GM12878 (cell line): ENCODE data around the gene GNAL. TPM values are rescaled to one million over a fixed set of nuclear protein-coding genes. Genes with fewer than 3 reads are reported as not detected.

ENCODE experiments used
- ATAC-seq: fragments of 200-7000 bp; cut with Tn5 transposase; 3 replicates; pipeline ENCODE4 v1.9.1; 2020; ENCODE audit warnings: mild to moderate bottlenecking, moderate library complexity
- BruUV-seq: library from RNA; stranded (reverse); fragments of 400-500 nt; replicated peaks from 2 replicates; lab custom pipeline; 2021; lab: Mats Ljungman, UMichigan
- CTCF ChIA-PET: fragments of 300-600 bp; sonication (Branson Sonifier 250); formaldehyde crosslinking; extraction: SDS; loops from one replicate; lab custom pipeline; 2021; ENCODE audit warnings: inconsistent platforms; lab: Yijun Ruan, JAX
- POLR2A ChIA-PET: fragments of 350-600 bp; formaldehyde crosslinking; extraction: SDS; loops from one replicate; lab custom pipeline; 2021; ENCODE audit warnings: inconsistent platforms; lab: Charles Lee
- RAD21 ChIA-PET: fragments of 300-600 bp; sonication (Branson Sonifier 250); formaldehyde crosslinking; loops from one replicate; lab custom pipeline; 2023; ENCODE audit warnings: antibody characterized with exemption; ENCODE audit not compliant: unreplicated experiment; lab: Charles Lee
- SMC1A ChIA-PET: fragments of 300-600 bp; sonication (Branson Sonifier 250); formaldehyde crosslinking; loops from one replicate; lab custom pipeline; 2023; ENCODE audit not compliant: unreplicated experiment, uncharacterized antibody; lab: Charles Lee
- DNase-seq: peaks from one replicate; pipeline ENCODE4 v3.0.0-alpha.2; 2011; ENCODE audit warnings: low read depth, low spot score
- FAIRE-seq: peaks from 3 replicates; lab custom pipeline; 2011; peaks lifted over from hg19 to GRCh38; lab: Jason Lieb, UNC
- H2AFZ ChIP-seq: 2 replicates; pipeline ENCODE4 v1.6.0; 2011; ENCODE audit warnings: low read depth, low read length, control low read depth; ENCODE audit not compliant: control insufficient read depth
- H3K27ac ChIP-seq: 2 replicates; pipeline ENCODE4 v1.5.1; 2011; ENCODE audit warnings: control low read depth; ENCODE audit not compliant: control insufficient read depth, insufficient read depth
- H3K27me3 ChIP-seq, 2 experiments: replicated peaks in 1 of 2; 2 replicates each; pipeline versions ENCODE4 v1.6.0 to v1.6.1; 2011; ENCODE audit warnings: low read length in 1 of 2; ENCODE audit not compliant: control insufficient read depth in 2 of 2, insufficient read depth in 2 of 2
- H3K36me3 ChIP-seq, 2 experiments: 2 replicates each; pipeline ENCODE4 v1.5.1; 2011; ENCODE audit warnings: low read length in 1 of 2; ENCODE audit not compliant: control insufficient read depth in 2 of 2, insufficient read depth in 2 of 2
- H3K4me1 ChIP-seq: 2 replicates; pipeline ENCODE4 v1.6.1; 2011; ENCODE audit warnings: mild to moderate bottlenecking, low read length, moderate library complexity, mixed read lengths; ENCODE audit not compliant: control insufficient read depth, insufficient read depth
- H3K4me2 ChIP-seq: 2 replicates; pipeline ENCODE4 v1.6.0; 2011; ENCODE audit warnings: control low read depth; ENCODE audit not compliant: control insufficient read depth, insufficient read depth
- H3K4me3 ChIP-seq: fragments of 200-600 bp; sonication (generic); 2 replicates; pipeline ENCODE4 v1.5.1; 2016
- H3K79me2 ChIP-seq: 2 replicates; pipeline ENCODE4 v1.6.0; 2011; ENCODE audit warnings: low read length; ENCODE audit not compliant: control insufficient read depth, insufficient read depth
- H3K9ac ChIP-seq: 2 replicates; pipeline ENCODE4 v1.8.0; 2011; ENCODE audit warnings: low read length, control low read depth, mixed read lengths; ENCODE audit not compliant: control insufficient read depth, insufficient read depth
- H3K9me3 ChIP-seq: replicated peaks from 3 replicates; pipeline ENCODE4 v1.5.1; 2011; ENCODE audit warnings: mild to moderate bottlenecking, low read length; ENCODE audit not compliant: control insufficient read depth, insufficient read depth
- H4K20me1 ChIP-seq: 2 replicates; pipeline ENCODE4 v1.6.0; 2011; ENCODE audit not compliant: control insufficient read depth, insufficient read depth
- BHLHE40 ChIP-seq, 2 experiments: fragments of 450-650 bp in 1 of 2; IDR thresholded peaks; 2 replicates each; pipeline ENCODE4 v1.6.1; 2011 to 2017; ENCODE audit warnings: low read depth in 2 of 2, borderline replicate concordance in 1 of 2, improper control_type of control experiment in 1 of 2, low read length in 1 of 2, mild to moderate bottlenecking in 1 of 2
- CBFB ChIP-seq: IDR thresholded peaks from 2 replicates; pipeline ENCODE4 v1.6.1; 2016; ENCODE audit warnings: antibody characterized with exemption, low read depth
- JUND ChIP-seq: IDR thresholded peaks from 2 replicates; pipeline ENCODE4 v1.6.1; 2012; ENCODE audit warnings: low read depth, mild to moderate bottlenecking, low read length, improper control_type of control experiment, moderate library complexity
- RELA ChIP-seq: fragments of 450-650 bp; IDR thresholded peaks from 2 replicates; pipeline ENCODE4 v1.8.0; 2014; ENCODE audit warnings: borderline replicate concordance; ENCODE audit not compliant: partially characterized antibody
- STAT3 ChIP-seq: IDR thresholded peaks from 2 replicates; pipeline ENCODE4 v1.6.1; 2011; ENCODE audit warnings: low read depth, low read length, improper control_type of control experiment
- WGBS: methylation state at CpG from one replicate; pipeline ENCODE4 v1.1.6; 2016; ENCODE audit warnings: low lambda C conversion rate; ENCODE audit not compliant: insufficient replicate concordance, insufficient coverage; ENCODE audit errors: missing lambda C conversion rate; 5-methylcytosine and 5-hydroxymethylcytosine counted together
- in situ Hi-C: fragments of 300-500 bp; cut with MboI; formaldehyde crosslinking; loops from 9 replicates; pipeline ENCODE4 v1.14.3; 2018; ENCODE audit warnings: mixed read lengths
- intact Hi-C: fragments of 100-400 bp; cut with micrococcal nuclease; formaldehyde crosslinking; loops from one replicate; pipeline ENCODE4 v1.14.2; 2022; ENCODE audit not compliant: unreplicated experiment
- polyA plus RNA-seq, 11 experiments: library from polyadenylated mRNA; depleted of rRNA in 4 of 11; unstranded in 6 of 11; stranded (reverse) in 5 of 11; fragments of >200 nt; fragmentation: Nextera tagmentation in 4 of 11; fragmentation: Illumina TruSeq in 1 of 11; extraction: Ambion mirVana in 4 of 11; extraction: Trizol in 1 of 11; gene quantifications; 1 replicate in 1 of 11; 2 replicates in 10 of 11; pipeline versions ENCODE4 v1.2.1 to v1.2.3, GENCODE V29; 2011 to 2016; ENCODE audit warnings: inconsistent platforms in 2 of 11, missing spikeins in 2 of 11, low read depth in 1 of 11
- total RNA-seq, 4 experiments: library from RNA; depleted of rRNA in 3 of 4; stranded (reverse); fragments of >200 nt in 3 of 4; fragmentation: Illumina TruSeq in 1 of 4; extraction: Trizol in 1 of 4; gene quantifications; 2 replicates each; pipeline versions ENCODE4 v1.2.1 to v1.2.3, GENCODE V29; 2013 to 2021
- TF ChIP-seq, protein P1 (sequence below): fragments of 450-650 bp; formaldehyde crosslinking; IDR thresholded peaks from 2 replicates; pipeline ENCODE4 v1.4.0; 2022; ENCODE audit warnings: mild to moderate bottlenecking, moderate library complexity
- TF ChIP-seq, protein P2 (sequence below): fragments of 450-650 bp; IDR thresholded peaks from 2 replicates; pipeline ENCODE4 v1.6.1; 2017; ENCODE audit warnings: mild to moderate bottlenecking, moderate library complexity
- TF ChIP-seq, protein P3 (sequence below): IDR thresholded peaks from 2 replicates; pipeline ENCODE4 v1.6.1; 2012; ENCODE audit warnings: mild to moderate bottlenecking, low read depth, low read length
- TF ChIP-seq, protein P4 (sequence below): IDR thresholded peaks from 2 replicates; pipeline ENCODE4 v1.6.1; 2011; ENCODE audit warnings: borderline replicate concordance, low read depth, mild to moderate bottlenecking, moderate library complexity, mixed read lengths, low read length; ENCODE audit not compliant: insufficient read depth; ENCODE audit errors: extremely low read length
- TF ChIP-seq, protein P5 (sequence below): fragments of 450-650 bp; IDR thresholded peaks from 2 replicates; pipeline ENCODE4 v1.6.1; 2014; ENCODE audit warnings: mild to moderate bottlenecking

Gene GNAL
- total and polyA plus RNA-seq, 10 of the 15 experiments (the other 5 are each of a cell fraction or from before 2014, with no cell fraction given): 0.02 to 0.39 (median 0.05) TPM; not detected in 5

DNA sequence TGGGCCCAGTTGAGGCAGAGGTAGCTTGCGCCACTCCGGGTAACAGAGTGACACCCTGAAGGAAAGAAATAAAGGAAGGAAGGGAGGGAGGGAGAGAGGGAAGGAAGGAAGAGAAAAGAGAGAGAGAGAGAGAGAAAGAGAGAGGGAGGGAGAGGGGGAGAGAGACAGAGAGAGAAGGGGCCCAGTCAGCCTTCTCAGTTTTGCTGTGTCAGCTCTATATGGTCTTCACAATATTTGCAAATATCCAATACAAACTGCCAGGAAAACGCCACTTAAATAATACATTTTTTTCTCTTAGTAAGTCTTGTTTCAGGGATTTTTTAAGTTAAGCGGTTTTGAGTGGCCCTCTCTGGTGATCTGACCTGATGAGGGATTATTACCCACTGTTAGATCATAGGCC lies 156.6 kb downstream of the GNAL start:
- no peaks in the 10 kb centered on the region for H3K9me3 ChIP-seq
- no peak overlapping the region for H3K4me3 ChIP-seq
- no TSS peak for BruUV-seq
- in situ Hi-C loops (no loop called here), intact Hi-C loops (no loop called here)
- H4K20me1 ChIP-seq: no peaks in the 10 kb centered on the region
- WGBS: 47% methylated on average over 4 of the region's 4 CpGs
- DNase-seq (no peak), ATAC-seq (no peak), FAIRE-seq (no peak)
- no peaks in the 10 kb centered on the region for H3K36me3 ChIP-seq
- H3K9ac ChIP-seq: no peak overlapping the region
- ChIA-PET CTCF (no interaction called here), POLR2A (no interaction called here), SMC1A (interaction anchor here (1.2 to 1.4 kb wide), 2 partner anchors 11 to 16 kb away, joined by 3 read pairs; no protein-coding TSS in a partner anchor), RAD21 (no interaction called here)
- no peaks in the 10 kb centered on the region; a peak in 1 of 4 replicates for H3K27me3 ChIP-seq
- peaks cover 10% of the 10 kb centered on the region; the same call in 1 of the 2 replicates for H3K4me1 ChIP-seq
- no peak overlapping the region for H3K27ac ChIP-seq
- no peaks in the 10 kb centered on the region for H3K79me2 ChIP-seq
- H2AFZ ChIP-seq: no peak overlapping the region
- no peak overlapping the region for H3K4me2 ChIP-seq
- TF ChIP-seq, protein P1, sequence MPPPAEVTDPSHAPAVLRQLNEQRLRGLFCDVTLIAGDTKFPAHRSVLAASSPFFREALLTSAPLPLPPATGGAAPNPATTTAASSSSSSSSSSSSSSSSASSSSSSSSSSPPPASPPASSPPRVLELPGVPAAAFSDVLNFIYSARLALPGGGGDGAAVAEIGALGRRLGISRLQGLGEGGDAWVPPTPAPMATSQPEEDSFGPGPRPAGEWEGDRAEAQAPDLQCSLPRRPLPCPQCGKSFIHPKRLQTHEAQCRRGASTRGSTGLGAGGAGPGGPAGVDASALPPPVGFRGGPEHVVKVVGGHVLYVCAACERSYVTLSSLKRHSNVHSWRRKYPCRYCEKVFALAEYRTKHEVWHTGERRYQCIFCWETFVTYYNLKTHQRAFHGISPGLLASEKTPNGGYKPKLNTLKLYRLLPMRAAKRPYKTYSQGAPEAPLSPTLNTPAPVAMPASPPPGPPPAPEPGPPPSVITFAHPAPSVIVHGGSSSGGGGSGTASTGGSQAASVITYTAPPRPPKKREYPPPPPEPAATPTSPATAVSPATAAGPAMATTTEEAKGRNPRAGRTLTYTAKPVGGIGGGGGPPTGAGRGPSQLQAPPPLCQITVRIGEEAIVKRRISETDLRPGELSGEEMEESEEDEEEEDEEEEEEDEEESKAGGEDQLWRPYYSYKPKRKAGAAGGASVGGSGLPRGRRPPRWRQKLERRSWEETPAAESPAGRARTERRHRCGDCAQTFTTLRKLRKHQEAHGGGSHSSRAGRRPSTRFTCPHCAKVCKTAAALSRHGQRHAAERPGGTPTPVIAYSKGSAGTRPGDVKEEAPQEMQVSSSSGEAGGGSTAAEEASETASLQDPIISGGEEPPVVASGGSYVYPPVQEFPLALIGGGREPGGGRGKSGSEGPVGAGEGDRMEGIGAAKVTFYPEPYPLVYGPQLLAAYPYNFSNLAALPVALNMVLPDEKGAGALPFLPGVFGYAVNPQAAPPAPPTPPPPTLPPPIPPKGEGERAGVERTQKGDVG (CRISPR knock-in tag): no peak
- TF ChIP-seq, protein P2, sequence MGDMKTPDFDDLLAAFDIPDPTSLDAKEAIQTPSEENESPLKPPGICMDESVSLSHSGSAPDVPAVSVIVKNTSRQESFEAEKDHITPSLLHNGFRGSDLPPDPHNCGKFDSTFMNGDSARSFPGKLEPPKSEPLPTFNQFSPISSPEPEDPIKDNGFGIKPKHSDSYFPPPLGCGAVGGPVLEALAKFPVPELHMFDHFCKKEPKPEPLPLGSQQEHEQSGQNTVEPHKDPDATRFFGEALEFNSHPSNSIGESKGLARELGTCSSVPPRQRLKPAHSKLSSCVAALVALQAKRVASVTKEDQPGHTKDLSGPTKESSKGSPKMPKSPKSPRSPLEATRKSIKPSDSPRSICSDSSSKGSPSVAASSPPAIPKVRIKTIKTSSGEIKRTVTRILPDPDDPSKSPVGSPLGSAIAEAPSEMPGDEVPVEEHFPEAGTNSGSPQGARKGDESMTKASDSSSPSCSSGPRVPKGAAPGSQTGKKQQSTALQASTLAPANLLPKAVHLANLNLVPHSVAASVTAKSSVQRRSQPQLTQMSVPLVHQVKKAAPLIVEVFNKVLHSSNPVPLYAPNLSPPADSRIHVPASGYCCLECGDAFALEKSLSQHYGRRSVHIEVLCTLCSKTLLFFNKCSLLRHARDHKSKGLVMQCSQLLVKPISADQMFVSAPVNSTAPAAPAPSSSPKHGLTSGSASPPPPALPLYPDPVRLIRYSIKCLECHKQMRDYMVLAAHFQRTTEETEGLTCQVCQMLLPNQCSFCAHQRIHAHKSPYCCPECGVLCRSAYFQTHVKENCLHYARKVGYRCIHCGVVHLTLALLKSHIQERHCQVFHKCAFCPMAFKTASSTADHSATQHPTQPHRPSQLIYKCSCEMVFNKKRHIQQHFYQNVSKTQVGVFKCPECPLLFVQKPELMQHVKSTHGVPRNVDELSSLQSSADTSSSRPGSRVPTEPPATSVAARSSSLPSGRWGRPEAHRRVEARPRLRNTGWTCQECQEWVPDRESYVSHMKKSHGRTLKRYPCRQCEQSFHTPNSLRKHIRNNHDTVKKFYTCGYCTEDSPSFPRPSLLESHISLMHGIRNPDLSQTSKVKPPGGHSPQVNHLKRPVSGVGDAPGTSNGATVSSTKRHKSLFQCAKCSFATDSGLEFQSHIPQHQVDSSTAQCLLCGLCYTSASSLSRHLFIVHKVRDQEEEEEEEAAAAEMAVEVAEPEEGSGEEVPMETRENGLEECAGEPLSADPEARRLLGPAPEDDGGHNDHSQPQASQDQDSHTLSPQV: no peak
- TF ChIP-seq CBFB (no peak), RELA (no peak), JUND (no peak), STAT3 (no peak), BHLHE40 (IDR thresholded peaks at IDR 0.05; ENCODE audit: borderline replicate concordance in 1 of 2, low read depth in 2 of 2, low read length in 1 of 2) (no peak)
- TF ChIP-seq, protein P3, sequence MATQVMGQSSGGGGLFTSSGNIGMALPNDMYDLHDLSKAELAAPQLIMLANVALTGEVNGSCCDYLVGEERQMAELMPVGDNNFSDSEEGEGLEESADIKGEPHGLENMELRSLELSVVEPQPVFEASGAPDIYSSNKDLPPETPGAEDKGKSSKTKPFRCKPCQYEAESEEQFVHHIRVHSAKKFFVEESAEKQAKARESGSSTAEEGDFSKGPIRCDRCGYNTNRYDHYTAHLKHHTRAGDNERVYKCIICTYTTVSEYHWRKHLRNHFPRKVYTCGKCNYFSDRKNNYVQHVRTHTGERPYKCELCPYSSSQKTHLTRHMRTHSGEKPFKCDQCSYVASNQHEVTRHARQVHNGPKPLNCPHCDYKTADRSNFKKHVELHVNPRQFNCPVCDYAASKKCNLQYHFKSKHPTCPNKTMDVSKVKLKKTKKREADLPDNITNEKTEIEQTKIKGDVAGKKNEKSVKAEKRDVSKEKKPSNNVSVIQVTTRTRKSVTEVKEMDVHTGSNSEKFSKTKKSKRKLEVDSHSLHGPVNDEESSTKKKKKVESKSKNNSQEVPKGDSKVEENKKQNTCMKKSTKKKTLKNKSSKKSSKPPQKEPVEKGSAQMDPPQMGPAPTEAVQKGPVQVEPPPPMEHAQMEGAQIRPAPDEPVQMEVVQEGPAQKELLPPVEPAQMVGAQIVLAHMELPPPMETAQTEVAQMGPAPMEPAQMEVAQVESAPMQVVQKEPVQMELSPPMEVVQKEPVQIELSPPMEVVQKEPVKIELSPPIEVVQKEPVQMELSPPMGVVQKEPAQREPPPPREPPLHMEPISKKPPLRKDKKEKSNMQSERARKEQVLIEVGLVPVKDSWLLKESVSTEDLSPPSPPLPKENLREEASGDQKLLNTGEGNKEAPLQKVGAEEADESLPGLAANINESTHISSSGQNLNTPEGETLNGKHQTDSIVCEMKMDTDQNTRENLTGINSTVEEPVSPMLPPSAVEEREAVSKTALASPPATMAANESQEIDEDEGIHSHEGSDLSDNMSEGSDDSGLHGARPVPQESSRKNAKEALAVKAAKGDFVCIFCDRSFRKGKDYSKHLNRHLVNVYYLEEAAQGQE: no peak
- TF ChIP-seq, protein P4, sequence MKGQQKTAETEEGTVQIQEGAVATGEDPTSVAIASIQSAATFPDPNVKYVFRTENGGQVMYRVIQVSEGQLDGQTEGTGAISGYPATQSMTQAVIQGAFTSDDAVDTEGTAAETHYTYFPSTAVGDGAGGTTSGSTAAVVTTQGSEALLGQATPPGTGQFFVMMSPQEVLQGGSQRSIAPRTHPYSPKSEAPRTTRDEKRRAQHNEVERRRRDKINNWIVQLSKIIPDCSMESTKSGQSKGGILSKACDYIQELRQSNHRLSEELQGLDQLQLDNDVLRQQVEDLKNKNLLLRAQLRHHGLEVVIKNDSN: no peak
- TF ChIP-seq, protein P5, sequence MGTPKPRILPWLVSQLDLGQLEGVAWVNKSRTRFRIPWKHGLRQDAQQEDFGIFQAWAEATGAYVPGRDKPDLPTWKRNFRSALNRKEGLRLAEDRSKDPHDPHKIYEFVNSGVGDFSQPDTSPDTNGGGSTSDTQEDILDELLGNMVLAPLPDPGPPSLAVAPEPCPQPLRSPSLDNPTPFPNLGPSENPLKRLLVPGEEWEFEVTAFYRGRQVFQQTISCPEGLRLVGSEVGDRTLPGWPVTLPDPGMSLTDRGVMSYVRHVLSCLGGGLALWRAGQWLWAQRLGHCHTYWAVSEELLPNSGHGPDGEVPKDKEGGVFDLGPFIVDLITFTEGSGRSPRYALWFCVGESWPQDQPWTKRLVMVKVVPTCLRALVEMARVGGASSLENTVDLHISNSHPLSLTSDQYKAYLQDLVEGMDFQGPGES: no peak
